Caco-2 (cell line): ENCODE results near the gene BMP8A. TPM values are rescaled to one million over a fixed set of nuclear protein-coding genes. Genes with fewer than 3 reads are reported as not detected.

ENCODE experiments used
- BruUV-seq: library from RNA; stranded (reverse); fragments of 400-500 nt; replicated peaks from 2 replicates; lab custom pipeline; 2021; lab: Mats Ljungman, UMichigan
- CTCF ChIA-PET: fragments of 300-600 bp; sonication (Branson Sonifier 250); formaldehyde crosslinking; loops from one replicate; lab custom pipeline; 2022; ENCODE audit warnings: antibody characterized with exemption; lab: Charles Lee
- POLR2A ChIA-PET: fragments of 300-600 bp; sonication (Branson Sonifier 250); formaldehyde crosslinking; loops from one replicate; lab custom pipeline; 2022; ENCODE audit warnings: antibody characterized with exemption; lab: Charles Lee
- DNase-seq, 2 experiments: peaks; one replicate each; pipeline versions ENCODE4 v3.0.0 to v3.0.0-alpha.2; 2020 to 2022
- H3K27me3 ChIP-seq: replicated peaks from 2 replicates; pipeline ENCODE4 v1.6.0; 2011; ENCODE audit warnings: low read length; ENCODE audit not compliant: control insufficient read depth, insufficient read depth
- H3K36me3 ChIP-seq: 2 replicates; pipeline ENCODE4 v1.5.1; 2011; ENCODE audit warnings: low read length; ENCODE audit not compliant: control insufficient read depth, insufficient read depth
- H3K4me1 ChIP-seq: fragments of 250-450 bp; sonication (Bioruptor Pico); 2 replicates; pipeline ENCODE4 v1.5.1; 2020; ENCODE audit warnings: mild to moderate bottlenecking
- H3K4me3 ChIP-seq: 2 replicates; pipeline ENCODE4 v1.5.1; 2011; ENCODE audit warnings: low read depth, mild to moderate bottlenecking, control low read depth, low read length
- H3K9me3 ChIP-seq: fragments of 250-450 bp; sonication (Bioruptor Pico); 2 replicates; pipeline ENCODE4 v1.5.1; 2020; ENCODE audit warnings: mild to moderate bottlenecking, moderate library complexity
- H3K27ac Mint-ChIP-seq: one replicate; pipeline ENCODE4 v1.8.0; 2022; ENCODE audit warnings: mixed read lengths; ENCODE audit not compliant: unreplicated experiment
- H3K27me3 Mint-ChIP-seq: one replicate; pipeline ENCODE4 v1.8.0; 2022; ENCODE audit warnings: mixed read lengths; ENCODE audit not compliant: insufficient read depth, unreplicated experiment
- H3K36me3 Mint-ChIP-seq: one replicate; pipeline ENCODE4 v1.8.0; 2022; ENCODE audit warnings: mild to moderate bottlenecking, mixed read lengths; ENCODE audit not compliant: insufficient read depth, unreplicated experiment
- H3K4me1 Mint-ChIP-seq: one replicate; pipeline ENCODE4 v1.8.0; 2022; ENCODE audit warnings: low read depth, mixed read lengths; ENCODE audit not compliant: unreplicated experiment
- H3K4me3 Mint-ChIP-seq: one replicate; pipeline ENCODE4 v1.8.0; 2022; ENCODE audit warnings: mild to moderate bottlenecking, moderate library complexity, mixed read lengths; ENCODE audit not compliant: unreplicated experiment
- H3K9me3 Mint-ChIP-seq: one replicate; pipeline ENCODE4 v1.8.0; 2022; ENCODE audit warnings: mixed read lengths; ENCODE audit not compliant: unreplicated experiment
- CTCF ChIP-seq, 2 experiments: fragments of 200-600 bp in 1 of 2; IDR thresholded peaks; 1 replicate in 1 of 2; 2 replicates in 1 of 2; pipeline versions ENCODE4 v1.5.1 to v1.8.0; 2011 to 2022; ENCODE audit warnings: antibody characterized with exemption in 1 of 2, control low read depth in 1 of 2, inconsistent platforms in 1 of 2, low read depth in 1 of 2, low read length in 1 of 2, mild to moderate bottlenecking in 1 of 2, moderate library complexity in 1 of 2; ENCODE audit not compliant: insufficient read depth in 1 of 2, severe bottlenecking in 1 of 2, unreplicated experiment in 1 of 2
- intact Hi-C: fragments of 100-400 bp; cut with micrococcal nuclease; formaldehyde crosslinking; loops from one replicate; pipeline ENCODE4 v1.10.0; 2022; ENCODE audit not compliant: unreplicated experiment
- total RNA-seq: library from RNA; stranded (reverse); gene quantifications from 2 replicates; pipeline ENCODE4 v1.2.3, GENCODE V29; 2022

The BMP8A gene
- total RNA-seq, 1 experiment from 2014 or later = 3.2 TPM

DNA sequence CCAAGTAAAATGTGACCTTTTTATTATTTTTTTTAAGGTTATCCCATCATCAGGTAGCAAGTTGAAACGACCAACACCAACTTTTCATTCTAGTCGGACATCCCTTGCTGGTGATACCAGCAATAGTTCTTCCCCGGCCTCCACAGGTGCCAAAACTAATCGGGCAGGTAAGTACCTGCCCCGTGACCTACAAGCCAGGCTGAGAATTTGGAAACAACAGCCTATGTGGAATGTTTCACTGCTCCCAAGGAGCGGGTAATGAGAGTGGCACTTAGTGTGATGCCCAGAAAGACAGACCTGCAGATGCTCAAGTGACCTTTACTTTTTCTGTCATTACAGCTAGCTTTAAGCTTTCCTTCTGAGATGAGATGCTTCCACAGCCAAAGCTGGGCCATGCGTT is 6.9 kb upstream of the BMP8A start:
- Histone ChIP-seq H3K4me3 (no peak overlapping the region), H3K4me1 (no peaks in the 10 kb centered on the region), H3K27me3 (no peaks in the 10 kb centered on the region), H3K9me3 (no peaks in the 10 kb centered on the region), H3K36me3 (no peaks in the 10 kb centered on the region)
- Mint-ChIP-seq H3K4me3 (no peak overlapping the region), H3K27me3 (no peaks in the 10 kb centered on the region), H3K27ac (no peak overlapping the region), H3K9me3 (no peaks in the 10 kb centered on the region), H3K4me1 (no peaks in the 10 kb centered on the region), H3K36me3 (peaks cover 47% of the 10 kb centered on the region)
- no peak for DNase-seq
- no peak for TF ChIP-seq CTCF (IDR thresholded peaks at IDR 0.05; ENCODE audit: insufficient read depth in 1 of 2, low read depth in 1 of 2, low read length in 1 of 2, severe bottlenecking in 1 of 2, unreplicated experiment in 1 of 2)
- ChIA-PET POLR2A (no interaction called here), CTCF (no interaction called here)
- BruUV-seq = no TSS peak
- intact Hi-C loops = no loop called here

- TF ChIP-seq CTCF (IDR thresholded peaks at IDR 0.05; ENCODE audit: insufficient read depth in 1 of 2, low read depth in 1 of 2, low read length in 1 of 2, severe bottlenecking in 1 of 2, unreplicated experiment in 1 of 2) = no peak
- Mint-ChIP-seq H3K27ac (no peak overlapping the region), H3K36me3 (peaks cover 47% of the 10 kb centered on the region), H3K4me3 (no peak overlapping the region), H3K4me1 (no peaks in the 10 kb centered on the region), H3K9me3 (no peaks in the 10 kb centered on the region), H3K27me3 (no peaks in the 10 kb centered on the region)
- H3K27me3 ChIP-seq = no peaks in the 10 kb centered on the region
- BruUV-seq = no TSS peak
- no peaks in the 10 kb centered on the region for H3K36me3 ChIP-seq
- DNase-seq = no peak
- H3K9me3 ChIP-seq = no peaks in the 10 kb centered on the region
- intact Hi-C loops = no loop called here
- H3K4me3 ChIP-seq = no peak overlapping the region
- H3K4me1 ChIP-seq = no peaks in the 10 kb centered on the region
- POLR2A ChIA-PET = no interaction called here
- CTCF ChIA-PET = no interaction called here
Observed at GRCh38 chr1:39485046-39485803, 6.2 kb upstream of the BMP8A start.

DNA sequence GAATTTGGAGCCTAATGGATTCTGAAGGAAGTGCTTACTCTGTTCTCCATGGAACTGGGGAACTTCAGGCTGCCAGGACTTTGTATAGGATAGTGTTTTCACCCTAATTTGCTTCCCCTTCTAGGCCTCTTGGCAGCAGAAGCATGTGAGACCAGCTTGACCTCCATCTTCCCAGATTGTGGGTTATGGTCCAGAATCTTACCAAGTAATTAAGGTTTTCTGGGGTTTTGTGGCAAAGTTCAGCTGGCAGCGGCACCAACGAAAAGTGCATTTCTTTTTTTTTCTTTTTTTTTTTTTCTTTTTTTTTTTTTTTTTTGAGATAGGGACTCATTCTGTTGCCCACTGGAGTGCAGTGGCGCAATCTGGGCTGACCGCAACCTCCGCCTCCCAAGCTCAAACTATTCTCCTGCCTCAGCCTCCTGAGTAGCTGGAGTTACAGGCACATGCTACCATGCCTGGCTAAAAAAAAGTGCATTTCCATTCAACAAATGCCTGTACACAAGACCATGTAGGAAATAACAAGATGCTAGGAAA is 3.4 kb upstream of the BMP8A start:
- POLR2A ChIA-PET = interaction anchor here (0.7 kb wide), 1 partner anchor 85 kb away, joined by 7 read pairs; no protein-coding TSS in a partner anchor
- Histone ChIP-seq H3K36me3 (no peaks in the 10 kb centered on the region), H3K9me3 (no peaks in the 10 kb centered on the region), H3K27me3 (no peaks in the 10 kb centered on the region), H3K4me1 (no peaks in the 10 kb centered on the region), H3K4me3 (no peak overlapping the region)
- H3K27ac Mint-ChIP-seq = no peak overlapping the region
- peaks cover 31% of the 10 kb centered on the region for H3K36me3 Mint-ChIP-seq
- CTCF ChIA-PET = interaction anchor here (0.7 kb wide), 1 partner anchor 51 kb away, joined by 3 read pairs; no protein-coding TSS in a partner anchor
- intact Hi-C loops = no loop called here
- DNase-seq = no peak
- H3K4me3 Mint-ChIP-seq = no peak overlapping the region
- H3K27me3 Mint-ChIP-seq = no peaks in the 10 kb centered on the region
- H3K9me3 Mint-ChIP-seq = no peaks in the 10 kb centered on the region
- no TSS peak for BruUV-seq
- no peaks in the 10 kb centered on the region for H3K4me1 Mint-ChIP-seq
- TF ChIP-seq CTCF (IDR thresholded peaks at IDR 0.05; ENCODE audit: insufficient read depth in 1 of 2, low read depth in 1 of 2, low read length in 1 of 2, severe bottlenecking in 1 of 2, unreplicated experiment in 1 of 2) = no peak
